NAMALWA (cell line): Measurements from ENCODE around the gene CARNS1.

Source experiments
- DNase-seq: peaks from one replicate; pipeline ENCODE4 v3.0.0-alpha.2; 2015; ENCODE audit warnings: low spot score

Gene CARNS1

DNA sequence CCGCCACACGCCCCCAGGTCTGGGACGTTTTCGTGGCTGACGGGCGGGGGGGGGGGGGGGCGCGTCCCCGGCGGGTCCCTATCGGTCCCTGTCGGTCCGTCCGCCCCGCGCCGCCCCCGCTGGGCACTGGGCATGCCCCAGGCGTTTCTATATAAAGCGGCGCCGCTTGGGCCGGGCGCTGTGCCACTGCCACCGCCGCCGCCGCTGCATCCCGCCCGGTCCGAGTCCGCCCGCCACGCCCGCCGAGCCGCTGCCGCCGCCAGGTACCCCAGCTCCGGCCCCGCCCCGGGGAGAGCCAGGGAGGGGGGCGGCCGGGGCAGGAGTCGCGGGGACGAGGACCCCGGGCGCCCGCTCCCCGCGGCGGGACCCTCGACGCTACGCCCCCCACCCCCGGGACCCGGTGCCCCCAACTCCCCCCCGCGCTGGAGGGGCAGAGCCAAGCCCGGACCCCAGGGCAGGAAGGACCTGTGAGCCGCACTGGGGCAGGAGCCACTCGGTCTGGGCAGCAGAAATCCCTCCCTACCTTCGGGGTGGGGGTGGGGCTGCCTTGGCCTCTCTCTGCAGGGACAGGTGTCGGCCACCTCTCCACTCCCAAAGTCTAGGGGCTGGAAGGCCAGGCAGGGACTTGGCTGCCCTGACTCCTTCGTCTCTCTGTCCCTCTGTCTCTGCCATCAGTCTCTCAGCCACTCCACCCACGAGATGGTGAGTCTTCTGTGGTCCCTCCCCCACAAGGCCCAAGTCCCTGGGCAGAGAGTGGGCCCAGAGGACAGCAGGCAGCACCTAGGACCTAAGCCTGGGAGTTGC lies at the start of gene CARNS1:
Gene CARNS1 (plus strand): TSS at position 178 of the 804 bp plus-strand sequence. CDS start 522 bp downstream, at position 700.
- DNase-seq = no peak

GRCh38 chr11:67365736-67366444 lies 49.6 kb upstream of the CARNS1 start:
- no peak for DNase-seq

GRCh38 chr11:67366546-67366945 lies 48.9 kb upstream of the CARNS1 start:
- no peak for DNase-seq

DNA sequence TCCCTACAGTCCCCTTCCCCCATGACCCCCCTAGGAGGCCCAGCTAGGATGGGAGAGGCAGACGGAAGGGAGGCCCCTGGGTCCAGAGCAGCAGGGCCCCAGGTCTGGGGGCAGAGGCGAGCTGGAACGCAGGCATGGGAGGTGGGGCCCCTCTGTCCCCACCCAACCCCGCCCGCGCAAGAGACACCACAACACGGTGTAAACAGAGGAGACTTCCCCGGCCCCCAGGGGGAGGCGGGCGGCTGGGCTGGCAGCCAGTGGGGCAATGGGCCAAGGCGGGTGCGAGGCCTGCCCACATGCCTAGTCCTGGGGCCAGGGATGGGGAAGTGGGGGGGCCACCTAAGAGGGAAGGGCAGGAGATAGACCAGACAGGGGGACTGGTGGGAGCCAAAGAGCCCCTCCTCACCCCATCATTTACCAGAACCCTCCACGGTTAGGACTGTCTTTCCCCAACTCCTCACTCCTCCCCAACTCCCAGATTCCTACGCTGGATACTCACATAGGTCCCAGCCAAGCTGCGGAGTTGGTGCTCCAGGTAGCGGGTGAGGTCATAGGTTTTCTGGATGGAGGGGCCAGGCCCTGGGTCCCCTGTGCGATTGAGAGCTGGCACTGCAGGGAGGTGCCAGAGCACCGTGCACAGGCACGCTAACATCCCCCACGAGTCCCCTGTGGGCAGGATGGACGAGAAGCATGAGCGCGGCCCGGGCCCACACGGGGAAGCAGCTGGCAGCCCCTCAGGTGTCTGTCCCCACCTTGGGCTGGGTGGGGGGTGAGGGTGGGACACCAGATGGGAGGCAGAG lies 48.3 kb upstream of the CARNS1 start:
- DNase-seq = no peak

GRCh38 chr11:67367761-67368227 lies 47.7 kb upstream of the CARNS1 start:
- DNase-seq = no peak

GRCh38 chr11:67368621-67369020 lies 46.9 kb upstream of the CARNS1 start:
- DNase-seq = no peak

DNA sequence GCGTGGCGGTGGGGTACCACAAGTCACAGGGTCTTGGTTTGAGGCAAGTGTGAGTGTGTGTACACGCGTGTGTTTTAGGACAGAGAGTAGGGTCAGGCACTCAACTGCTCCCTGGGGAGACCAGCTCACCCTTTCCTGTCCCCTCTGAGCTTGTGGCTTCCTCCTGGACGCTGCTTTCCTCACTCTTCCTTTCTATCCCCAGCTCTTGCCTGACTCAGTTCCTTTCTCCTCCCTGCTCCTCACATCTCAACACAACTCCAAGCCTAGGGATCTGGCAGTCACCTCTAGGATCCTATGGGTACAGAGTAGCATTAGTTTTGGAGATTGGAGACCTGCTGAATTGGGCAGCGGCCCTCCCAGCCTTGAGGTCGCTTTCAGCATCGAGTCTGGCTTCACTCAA lies 46.2 kb upstream of the CARNS1 start:
- no peak for DNase-seq

- no peak for DNase-seq
Observed at GRCh38 chr11:67369801-67370284, 45.6 kb upstream of the CARNS1 start.

DNA sequence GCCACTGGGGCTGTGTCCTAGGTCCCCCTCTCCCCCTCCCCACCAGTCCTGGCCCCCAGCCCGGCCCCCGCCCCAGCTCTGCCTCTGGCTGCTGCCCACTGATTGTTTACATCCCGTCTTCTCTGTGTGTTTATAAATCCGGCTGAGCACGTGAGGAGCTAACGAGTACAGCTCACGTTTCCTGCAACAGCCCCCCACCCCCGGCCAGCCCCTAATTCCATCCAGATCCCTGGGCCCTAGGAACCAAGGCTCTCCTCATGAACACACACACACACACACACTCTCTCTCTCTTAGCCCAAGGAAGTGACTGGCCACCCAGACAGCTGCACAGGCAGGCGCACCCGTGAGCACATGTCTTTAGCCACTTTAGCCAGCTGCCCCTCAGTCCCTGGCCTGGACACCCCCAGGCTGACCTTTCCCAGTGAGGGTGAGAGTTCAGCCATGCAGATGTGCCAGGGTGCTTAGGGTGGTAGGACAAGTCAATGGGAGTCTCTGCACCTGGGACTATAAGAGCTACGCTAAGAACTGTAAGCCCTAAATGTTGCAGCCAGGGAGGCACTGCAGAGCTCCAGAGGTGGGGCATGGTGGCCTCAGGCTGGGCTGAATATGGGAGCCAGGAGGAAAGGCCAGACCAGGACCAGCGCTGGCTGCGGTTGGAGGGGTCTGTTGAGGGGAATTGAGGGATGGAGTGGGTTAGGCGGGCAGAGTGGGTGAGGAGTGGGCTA lies 45.0 kb upstream of the CARNS1 start:
- no peak for DNase-seq

- peak; percentile 74 for DNase-seq
Observed at GRCh38 chr11:67371189-67371910, 44.1 kb upstream of the CARNS1 start.

- no peak for DNase-seq
Observed at GRCh38 chr11:67371911-67372320, 43.6 kb upstream of the CARNS1 start.

DNA sequence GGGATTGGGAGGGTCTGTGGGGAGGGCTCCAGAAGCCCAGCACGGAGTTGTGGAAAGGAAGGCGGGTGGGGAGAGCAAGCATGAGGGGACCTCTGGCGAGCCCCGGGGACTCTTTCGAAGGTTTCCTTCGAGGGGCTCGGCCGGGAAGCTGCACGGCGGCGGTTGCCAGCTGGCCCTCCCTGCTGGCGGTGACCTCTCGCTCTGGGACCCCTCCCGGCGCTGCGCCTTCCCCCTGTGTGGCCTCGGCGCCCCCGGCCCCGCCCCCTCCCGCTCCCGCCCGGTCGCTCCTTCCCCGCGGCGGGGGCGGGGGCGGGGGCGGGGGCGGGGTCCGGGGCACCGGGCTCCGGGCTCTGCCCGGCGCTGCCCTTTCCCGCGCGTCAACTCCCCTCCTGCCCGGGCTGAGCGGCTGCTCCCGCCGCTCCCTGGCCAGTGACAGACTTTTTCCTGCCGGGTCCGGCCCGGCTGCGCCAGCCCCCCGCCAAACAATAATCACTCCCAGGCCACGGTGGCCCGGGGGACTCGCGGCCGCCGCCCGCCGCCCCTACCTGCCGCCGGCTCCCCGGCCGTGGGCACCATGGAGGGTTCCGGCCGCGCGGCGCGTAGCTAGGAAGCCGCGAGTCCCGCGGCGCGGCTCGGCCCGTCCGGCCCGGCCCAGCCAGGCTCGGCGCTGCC lies 43.0 kb upstream of the CARNS1 start:
- DNase-seq = no peak

DNA sequence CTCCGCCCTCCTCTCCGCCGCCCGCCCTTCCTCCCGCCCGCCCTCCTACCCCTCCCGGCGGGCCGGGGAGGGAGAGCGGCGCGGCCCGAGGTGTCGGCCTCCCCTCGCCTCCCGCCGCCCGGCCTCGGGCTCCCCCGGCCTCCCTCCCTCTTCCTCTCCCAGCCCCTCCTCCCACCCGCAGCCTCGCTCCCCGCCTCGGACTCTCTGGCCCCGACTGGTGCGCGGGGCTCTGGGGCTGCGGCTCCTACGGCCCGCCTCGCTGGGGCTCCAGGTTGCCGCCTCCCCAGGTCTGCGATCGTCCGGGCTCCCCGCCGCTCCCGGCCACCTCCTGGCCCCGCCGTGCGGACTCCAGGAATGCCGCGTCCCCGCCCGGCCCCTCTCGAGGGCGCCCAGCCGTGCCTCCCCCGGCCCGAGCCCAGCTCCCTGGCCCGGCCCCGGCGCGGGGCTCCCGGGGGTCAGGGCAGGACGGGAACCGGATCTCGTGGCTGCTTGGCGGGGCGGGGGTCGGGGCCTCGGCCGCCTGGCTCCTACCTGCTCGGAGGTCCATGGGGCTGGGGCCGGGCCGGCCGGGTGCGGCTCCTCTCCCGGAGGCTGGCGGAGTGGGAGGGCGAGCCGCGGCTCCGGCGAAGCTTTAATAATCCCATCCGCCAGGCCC lies 42.4 kb upstream of the CARNS1 start, which contains the start of gene CLCF1:
Gene CLCF1 (minus strand): TSS at position 606 of the 655 bp plus-strand sequence. CDS start 59 bp downstream, at position 547.
- peak; percentile 57 for DNase-seq

GRCh38 chr11:67373648-67374570 lies 41.6 kb upstream of the CARNS1 start:
- peak; percentile 75 for DNase-seq

- no peak for DNase-seq
Observed at GRCh38 chr11:67374571-67375281, 40.8 kb upstream of the CARNS1 start.

DNA sequence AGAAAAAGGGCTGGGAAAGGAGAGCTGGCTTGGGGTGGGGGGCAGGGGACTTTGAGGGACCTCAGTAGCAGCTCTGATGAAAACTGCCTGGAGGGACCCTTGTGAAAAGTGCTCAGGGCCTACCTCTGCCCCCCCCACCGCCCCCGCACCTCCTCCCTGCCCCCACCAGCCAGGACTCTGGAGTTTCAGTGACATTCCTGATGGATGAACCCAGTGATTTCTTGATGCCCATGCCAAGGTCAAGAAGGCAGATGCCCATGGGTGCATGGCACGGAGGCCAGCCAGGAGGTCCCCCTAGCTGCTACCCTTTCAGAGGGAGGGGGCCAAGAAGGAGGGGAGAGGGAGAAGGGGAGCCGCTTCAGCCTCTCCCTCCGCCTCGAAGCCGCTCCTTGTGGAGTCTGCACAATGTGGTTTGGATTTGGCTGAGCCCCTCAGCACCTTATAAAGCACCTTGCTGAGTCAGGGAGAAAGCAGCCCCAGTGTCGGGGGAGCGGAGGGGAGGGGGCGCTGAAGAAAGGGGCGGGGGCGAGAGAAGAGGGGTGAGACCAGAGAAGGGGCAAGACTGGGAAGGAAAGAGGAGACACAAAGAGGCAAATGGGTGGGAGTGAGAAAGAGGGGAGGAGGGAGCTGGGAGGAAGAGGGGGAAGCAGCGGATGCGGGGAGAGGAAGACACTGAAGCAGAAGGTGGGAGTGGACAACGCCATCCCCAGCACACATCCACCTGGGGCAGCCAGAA lies 40.0 kb upstream of the CARNS1 start:
- DNase-seq = no peak
